Stimulated activated CD8-positive, alpha-beta memory T cell treated with anti-CD3 and anti-CD28 coated beads, Interleukin-12 subunit alpha, Interleukin-12 subunit beta, amount 100 ng/mL, for 1 hour (primary cell): Measurements from ENCODE around the gene TUBB2B.

Source experiments
- DNase-seq: peaks from one replicate; pipeline ENCODE4 v3.0.0-alpha.2; 2020; ENCODE audit warnings: low read depth

TUBB2B gene

DNA sequence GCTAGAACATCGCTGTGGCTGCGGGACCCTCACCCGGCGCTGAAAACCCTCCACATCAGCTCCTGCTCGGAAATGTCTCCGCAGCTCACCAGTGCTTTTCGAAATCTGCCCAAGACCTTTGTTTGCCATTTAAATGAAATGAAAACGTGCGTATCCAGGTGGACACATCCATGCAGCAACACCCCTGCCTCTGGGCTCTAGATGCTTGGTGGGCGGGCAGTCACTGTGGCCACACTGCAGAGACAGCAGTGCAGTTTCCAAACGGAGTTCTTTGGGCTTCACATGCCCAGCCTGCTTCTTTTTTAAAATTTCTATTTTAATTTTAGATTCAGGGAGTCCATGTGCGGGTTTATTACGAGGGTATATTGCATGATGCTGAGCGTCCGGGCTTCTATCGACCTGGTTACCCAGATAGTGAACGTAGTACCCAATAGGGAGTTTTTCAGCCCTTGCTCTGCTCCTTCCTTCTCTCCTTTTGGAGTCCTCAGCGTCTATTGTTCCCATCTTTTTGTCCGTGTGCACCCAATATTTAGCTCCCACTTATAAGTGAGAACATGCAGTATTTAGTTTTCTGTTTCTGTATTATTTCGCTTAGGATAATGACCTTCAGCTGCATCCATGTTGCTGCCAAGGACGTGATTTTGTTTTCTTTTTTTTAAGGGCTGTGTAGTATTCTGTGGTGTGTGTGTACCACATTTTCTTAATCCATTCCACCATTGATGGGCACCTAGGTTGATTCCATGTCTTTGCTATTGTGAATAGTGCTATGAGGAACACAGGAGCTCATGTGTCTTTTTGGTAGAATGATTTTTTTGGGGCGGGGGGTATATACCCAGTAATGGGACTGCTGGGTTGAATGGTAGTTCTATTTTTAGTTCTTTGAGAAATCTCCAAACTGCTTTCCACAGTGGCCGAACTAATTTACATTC lies 4.8 kb upstream of the TUBB2B start:
- DNase-seq, result no peak

GRCh38 chr6:3231247-3232016 lies 4.0 kb upstream of the TUBB2B start:
- DNase-seq, result no peak

DNA sequence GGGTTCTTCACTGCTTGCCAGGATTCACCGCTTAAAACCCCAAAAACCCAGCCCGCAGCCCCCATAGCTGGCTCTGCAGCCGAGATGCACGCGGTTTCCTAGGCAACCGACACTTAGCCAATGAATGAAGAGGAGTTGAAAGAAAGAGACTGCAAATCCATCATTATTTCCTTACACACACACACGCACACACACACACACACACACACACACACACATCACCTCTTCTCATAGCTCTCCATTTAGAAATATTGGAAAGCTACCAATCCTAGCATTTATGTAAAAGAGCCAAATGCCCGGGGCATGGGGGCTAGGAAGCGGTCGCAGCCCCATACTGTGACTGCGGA lies 3.4 kb upstream of the TUBB2B start:
- DNase-seq, result no peak

- no peak for DNase-seq
These were observed 2.9 kb upstream of the TUBB2B start for GRCh38 chr6:3230256-3230882.

DNA sequence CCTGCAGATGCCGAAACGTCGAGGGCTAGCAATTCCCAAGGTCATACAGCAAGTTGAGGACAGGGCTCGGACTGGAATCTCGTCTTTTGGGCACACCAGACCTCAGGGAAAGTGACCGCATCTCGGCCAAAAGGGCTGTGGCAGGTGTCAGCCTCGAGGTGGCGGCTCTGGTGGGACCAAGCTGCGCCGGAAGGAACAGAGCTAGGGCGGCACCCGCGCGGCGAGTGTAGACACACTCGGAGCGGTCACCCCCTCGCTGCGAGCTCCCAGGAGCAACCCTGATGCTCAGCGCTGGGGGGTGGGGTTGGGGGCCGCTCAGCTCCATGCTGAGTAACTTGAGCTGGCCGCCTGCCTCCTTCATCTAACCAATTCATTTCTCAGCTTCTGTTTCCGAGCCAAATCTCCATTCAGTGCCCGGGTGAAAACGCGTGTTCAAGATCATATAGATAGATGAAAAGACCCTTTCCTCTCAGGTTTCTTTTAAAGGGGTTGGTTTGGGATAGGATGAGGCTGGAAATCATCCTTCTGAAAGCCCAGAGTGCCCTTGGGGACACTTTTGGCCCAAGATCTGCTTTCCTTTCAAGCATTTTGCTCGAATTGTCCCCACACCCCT lies 2.2 kb upstream of the TUBB2B start:
- DNase-seq, result no peak

DNA sequence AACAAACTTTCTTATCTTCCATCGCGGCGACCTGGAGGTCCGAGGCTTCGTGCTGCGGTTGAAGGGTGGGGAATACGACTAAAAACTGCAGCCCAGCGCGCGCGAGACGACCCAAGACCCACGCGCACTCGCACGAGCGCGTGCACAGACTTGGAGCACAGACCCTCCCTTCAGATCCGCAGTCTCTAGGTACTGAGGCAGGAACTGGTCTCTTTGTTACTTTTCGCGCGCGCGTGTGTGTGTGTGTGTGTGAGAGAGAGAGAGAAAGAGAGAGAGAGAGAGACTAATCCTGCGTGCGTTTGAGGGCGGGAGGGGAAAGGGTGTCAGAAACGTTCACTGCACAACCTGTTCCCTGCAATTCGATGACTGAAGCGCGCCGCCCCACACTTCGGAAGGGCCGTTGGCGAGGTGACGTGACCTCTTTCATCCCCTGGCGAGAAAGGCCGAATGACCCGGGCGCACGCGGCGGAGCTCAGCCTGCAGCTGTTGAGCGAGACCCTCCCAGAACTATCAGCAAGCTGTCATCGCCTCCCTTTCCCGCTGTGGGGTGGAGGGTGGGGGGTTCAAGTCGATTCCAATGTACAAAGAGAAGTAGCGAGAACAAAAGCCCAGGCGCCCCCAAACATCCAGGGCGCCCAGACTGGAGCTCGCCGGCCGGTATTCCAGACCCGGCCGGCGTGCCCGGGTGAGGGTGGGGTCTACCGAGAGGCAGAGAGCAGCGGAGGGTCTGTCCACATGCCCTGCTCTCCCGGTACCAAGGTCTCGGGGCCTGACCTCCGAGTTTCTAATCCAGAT lies 1.5 kb upstream of the TUBB2B start:
- no peak for DNase-seq

DNA sequence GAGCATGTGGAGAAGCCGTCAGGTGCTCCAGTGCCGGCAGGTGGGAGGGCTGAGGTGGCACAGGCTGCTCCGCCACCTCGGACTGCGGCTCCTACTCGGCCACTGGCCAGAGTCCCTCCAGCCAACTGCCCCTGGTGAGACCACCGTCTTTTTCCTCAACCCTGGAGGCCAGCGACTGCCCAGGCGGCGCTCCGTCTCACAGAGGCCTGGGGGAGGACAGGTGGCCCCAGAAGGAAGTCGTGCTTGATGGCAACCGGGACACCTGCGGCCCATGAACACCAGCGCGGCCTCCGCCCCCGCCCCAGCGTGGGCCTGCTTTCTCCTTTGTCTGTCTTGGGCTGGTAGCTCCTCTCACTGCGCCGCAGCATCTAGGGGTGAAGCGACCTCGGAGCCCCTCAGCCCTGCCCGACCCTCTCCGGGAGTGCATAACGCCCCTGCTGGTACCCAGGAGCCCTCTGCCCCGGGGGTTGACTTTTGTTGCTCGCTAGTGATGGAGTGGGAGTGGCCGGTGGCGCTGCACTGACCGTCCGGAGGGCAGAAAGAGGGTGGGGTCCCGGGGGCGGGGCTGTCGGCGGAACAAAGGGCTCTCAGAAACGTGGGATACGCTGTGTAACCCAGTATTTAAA lies 706 bp upstream of the TUBB2B start:
- DNase-seq, result no peak

GRCh38 chr6:3226481-3227362 lies 731 bp downstream of the TUBB2B start:
- DNase-seq, result no peak

DNA sequence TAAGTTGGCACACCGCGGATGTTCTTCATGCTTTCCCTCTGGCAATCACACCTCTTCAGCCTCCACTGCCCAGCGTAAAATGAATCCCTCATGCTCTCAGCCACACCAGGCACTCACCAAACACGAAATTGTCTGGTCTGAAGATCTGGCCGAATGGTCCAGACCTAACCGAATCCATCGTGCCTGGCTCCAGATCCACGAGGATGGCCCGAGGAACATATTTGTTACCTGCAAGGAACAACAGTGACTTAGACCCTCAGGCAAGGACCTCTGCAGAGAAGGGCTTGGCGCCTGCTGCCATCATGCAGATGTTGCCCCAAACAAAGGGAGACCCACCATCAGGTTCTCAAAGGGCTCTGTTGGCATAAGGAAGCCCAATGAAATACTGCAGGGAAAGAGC lies 1.4 kb downstream of the TUBB2B start:
- no peak for DNase-seq

- DNase-seq, result no peak
These were observed 4.9 kb downstream of the TUBB2B start for GRCh38 chr6:3222506-3223038.

- DNase-seq, result no peak
These were observed 5.9 kb downstream of the TUBB2B start for GRCh38 chr6:3221578-3221977.

DNA sequence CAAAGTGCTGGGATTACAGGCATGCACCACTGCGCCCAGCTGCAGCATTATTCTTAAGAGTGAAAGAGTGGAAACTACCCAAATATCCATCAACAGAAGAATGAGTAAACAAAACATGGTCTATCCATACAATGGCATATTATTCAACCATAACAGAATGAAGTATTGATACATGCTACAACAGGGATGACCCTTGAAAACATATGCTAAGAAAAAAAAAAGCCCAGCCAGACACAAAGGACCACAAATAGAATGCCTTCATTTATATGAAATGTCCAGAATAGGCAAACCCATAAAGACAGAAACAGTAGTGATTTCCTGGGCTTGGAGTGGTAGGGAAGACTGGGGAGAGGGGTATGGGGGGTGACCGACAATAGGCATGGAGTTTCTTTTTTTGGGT lies 7.1 kb downstream of the TUBB2B start:
- DNase-seq, result no peak

- DNase-seq, result no peak
These were observed 9.2 kb downstream of the TUBB2B start for GRCh38 chr6:3218266-3218665.

GRCh38 chr6:3217286-3217685 lies 10.2 kb downstream of the TUBB2B start:
- DNase-seq, result no peak

GRCh38 chr6:3214898-3215297 lies 12.6 kb downstream of the TUBB2B start:
- no peak for DNase-seq

DNA sequence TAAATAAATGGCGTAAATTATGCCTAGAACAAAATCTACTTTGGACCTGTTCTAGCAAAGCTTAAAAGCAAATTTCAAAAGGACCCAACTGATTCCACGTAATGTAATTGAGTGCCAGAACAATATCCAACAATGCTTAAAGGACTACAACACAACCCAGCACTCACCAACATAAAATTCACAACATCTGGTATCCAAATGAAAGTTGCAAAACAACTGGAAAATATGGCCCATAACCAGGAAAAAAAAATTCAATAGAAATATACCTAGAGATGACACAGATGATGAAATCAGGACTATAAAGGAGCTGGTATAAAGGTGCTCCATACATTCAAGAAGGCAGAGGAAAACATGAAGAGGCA lies 14.1 kb downstream of the TUBB2B start:
- DNase-seq, result no peak

GRCh38 chr6:3212261-3212660 lies 15.2 kb downstream of the TUBB2B start:
- no peak for DNase-seq

DNA sequence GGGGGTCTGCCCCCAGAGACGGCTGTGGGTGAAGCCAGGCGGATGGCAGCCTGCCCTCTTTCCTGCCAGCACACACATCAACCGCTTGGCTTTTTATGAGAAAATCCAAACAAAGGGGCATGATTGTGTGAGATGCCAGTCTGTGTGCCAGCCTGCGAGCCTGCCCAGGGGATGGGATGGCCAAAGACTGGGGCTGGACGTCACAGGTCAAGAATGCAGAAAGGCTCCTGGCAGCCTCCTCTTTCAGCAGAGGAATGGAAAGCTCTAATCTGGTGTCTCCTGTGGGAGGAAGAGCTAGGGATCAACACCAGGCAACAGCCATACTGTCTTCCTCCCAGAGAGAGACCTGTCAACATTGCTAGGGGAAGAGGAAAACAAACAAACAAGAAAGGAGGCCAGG lies 15.8 kb downstream of the TUBB2B start:
- no peak for DNase-seq

- DNase-seq, result no peak
These were observed 17.3 kb downstream of the TUBB2B start for GRCh38 chr6:3210024-3210610.
